SIG-M5 treated with dmso at 0.1 percent for 504 hours (cell line): ENCODE measurements around the gene SLC37A2.
A peak's percentile ranks its signal among the peaks of the same experiment; 100 is the strongest.
"Not testable (repeated sequence)": the region's sequence is repeated elsewhere in the genome, so short reads cannot be mapped to it uniquely, and the experiment has no call there.

Source experiments
- DNase-seq: peaks from one replicate; lab custom pipeline; 2025; ENCODE audit not compliant: unreplicated experiment; lab: John Stamatoyannopoulos, UW

The SLC37A2 gene

GRCh38 chr11:125062931-125063428 lies at the start of gene SLC37A2:
Gene SLC37A2 (plus strand): TSS chr11:125063305. CDS start chr11:125063368, 63 bp downstream.
- DNase-seq = peak; percentile 41

- no peak for DNase-seq
Observed at GRCh38 chr11:125016413-125016812, 46.7 kb upstream of the SLC37A2 start.

- no peak for DNase-seq
Observed at GRCh38 chr11:125020342-125020741, 42.8 kb upstream of the SLC37A2 start.

DNA sequence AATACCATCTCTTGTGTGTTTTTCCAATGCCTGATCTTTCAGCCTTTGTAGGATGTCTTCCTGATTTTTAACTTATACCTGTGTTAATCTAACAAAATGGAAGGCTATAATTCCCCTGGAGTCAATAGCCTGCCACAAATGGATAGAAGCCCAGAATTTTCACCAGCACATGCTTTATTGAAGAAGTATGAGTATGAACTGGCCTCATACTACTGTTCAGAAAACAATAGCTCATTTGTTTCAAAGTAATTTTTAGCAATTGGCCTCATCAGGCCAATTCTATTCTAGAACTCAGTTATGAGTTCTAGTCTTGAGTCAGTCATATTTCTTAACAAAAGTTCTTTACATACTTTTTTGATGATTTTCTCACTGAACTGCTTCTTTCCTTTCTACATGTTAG lies 40.6 kb upstream of the SLC37A2 start:
- no peak for DNase-seq

DNA sequence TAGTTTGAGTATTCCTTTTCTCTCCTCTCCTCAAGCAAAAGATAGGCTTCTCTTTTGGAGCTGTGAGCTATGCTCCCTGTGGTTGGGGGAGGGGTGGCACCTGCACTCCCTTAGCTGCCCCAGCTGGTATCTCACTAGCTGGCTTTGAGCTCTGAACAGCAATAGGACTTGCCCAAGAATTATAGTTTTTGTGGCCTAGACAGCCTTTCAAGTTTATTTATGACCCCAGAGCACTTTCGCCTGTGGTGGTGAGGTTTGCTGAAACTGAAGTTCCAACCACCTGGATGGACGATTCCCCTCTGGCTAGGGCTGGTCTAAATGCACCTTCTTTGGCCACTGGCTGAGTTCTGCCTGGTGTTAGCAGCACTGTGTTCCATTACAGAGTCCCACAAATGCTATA lies 37.1 kb upstream of the SLC37A2 start:
- no peak for DNase-seq

DNA sequence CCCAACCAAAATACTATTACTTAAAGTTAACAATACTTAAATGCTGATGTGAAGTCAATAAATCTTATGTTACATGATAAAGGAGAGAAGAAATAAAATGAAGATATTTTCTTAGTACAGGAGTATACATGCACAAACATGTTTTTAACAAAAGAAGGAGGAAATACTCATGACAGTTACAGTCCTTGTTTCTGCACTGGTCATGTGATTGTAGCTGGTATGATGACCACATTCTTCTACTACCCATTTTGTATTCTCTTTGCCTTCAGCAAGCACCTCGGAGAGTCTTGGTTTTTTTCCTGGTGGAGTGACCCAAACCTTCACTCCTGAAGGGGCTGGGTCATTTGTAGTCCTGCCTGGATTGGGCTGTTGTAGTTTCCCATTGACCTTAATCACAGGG lies 33.7 kb upstream of the SLC37A2 start:
- DNase-seq = not testable (repeated sequence)

GRCh38 chr11:125036933-125037332 lies 26.2 kb upstream of the SLC37A2 start:
- DNase-seq = peak; percentile 14

GRCh38 chr11:125049164-125049792 lies 13.8 kb upstream of the SLC37A2 start:
- DNase-seq = no peak

- no peak for DNase-seq
Observed at GRCh38 chr11:125052047-125052446, 11.1 kb upstream of the SLC37A2 start.

DNA sequence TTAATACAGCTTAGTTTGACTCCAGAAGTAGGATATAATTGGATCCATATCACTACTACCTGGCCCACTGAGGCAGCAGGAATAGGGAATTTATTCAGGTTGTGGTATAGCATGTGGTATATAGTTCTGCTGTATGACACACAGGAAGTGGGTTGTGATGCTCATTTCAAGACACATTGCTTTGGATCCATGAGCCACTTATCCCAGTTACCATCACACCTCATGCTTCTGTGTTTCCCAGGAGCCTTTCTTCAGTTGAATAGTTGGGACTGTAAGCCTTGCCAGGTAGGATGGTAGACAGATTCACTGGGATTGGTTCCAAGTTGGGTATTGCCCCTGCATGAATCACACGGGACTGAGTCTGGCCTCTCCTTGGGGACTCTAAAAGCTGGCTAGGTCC lies 9.9 kb upstream of the SLC37A2 start:
- DNase-seq = no peak

DNA sequence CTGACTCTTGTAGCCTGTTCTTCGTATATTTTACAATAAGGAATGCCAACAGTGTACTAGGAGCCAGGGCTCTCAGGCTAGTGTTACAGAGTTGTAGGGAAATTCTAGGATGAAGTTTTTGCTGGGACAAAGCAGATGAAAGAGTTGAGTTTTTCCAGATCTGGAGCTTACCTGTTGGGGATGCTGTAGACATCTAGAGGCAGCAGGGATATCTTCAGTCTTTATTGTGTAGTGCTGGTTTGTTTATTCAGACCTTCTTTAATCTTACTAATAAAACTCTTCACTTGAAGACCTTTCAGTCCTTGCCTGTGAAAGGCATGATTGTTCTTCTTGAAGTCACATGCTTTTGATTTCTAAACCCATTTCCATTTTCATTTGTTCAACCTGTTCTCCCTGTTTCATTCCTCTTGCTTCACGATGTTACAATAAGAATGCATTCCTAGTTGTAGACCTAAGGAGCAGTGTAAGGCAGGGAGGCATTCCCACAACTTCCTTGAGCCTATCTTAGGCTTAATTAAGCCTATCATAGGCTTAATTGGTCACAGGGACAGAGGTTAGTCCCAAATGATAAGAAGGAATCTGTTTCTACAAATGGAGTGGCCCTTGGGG lies 7.9 kb upstream of the SLC37A2 start:
- no peak for DNase-seq

GRCh38 chr11:125056111-125056510 lies 7.0 kb upstream of the SLC37A2 start:
- not testable (repeated sequence) for DNase-seq

GRCh38 chr11:125056931-125057692 lies 6.0 kb upstream of the SLC37A2 start:
- DNase-seq = no peak

DNA sequence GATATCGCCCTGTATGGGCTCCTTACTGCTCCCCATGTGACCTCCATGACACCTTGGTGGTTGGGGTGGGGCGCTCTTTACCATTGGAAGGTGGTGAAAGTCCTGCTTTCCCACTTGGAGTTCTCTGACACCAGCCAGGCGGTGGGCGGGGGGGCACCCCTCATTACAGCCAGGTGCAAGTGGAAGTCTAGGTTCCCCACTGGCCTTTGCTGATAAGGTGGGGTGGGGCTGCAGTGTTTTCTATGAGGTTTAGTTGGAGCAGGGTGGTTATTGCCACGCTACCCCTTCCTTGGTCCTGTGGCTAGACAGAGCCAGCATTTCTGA lies 5.5 kb upstream of the SLC37A2 start:
- DNase-seq = no peak

DNA sequence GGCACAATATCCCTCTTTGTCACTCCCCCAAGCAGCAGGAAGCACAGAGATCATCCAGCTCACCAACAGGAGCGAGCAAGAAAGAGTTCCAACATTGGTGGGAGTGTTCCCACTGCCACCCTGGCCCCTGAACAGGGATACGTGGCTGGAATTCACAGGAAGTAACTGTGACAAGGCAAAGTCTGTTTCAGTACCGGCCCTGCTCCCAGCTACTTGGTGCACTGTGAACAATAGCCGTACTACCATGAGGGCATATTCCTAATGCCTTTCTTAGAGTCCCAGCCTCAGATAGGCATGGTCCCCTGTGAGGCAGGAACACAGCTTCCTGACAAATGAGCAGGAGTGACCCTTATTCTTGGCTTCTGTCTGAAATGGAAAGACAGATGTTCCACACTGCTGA lies 1.8 kb upstream of the SLC37A2 start:
- DNase-seq = no peak

GRCh38 chr11:125062218-125062930 lies 731 bp upstream of the SLC37A2 start:
- DNase-seq = no peak

DNA sequence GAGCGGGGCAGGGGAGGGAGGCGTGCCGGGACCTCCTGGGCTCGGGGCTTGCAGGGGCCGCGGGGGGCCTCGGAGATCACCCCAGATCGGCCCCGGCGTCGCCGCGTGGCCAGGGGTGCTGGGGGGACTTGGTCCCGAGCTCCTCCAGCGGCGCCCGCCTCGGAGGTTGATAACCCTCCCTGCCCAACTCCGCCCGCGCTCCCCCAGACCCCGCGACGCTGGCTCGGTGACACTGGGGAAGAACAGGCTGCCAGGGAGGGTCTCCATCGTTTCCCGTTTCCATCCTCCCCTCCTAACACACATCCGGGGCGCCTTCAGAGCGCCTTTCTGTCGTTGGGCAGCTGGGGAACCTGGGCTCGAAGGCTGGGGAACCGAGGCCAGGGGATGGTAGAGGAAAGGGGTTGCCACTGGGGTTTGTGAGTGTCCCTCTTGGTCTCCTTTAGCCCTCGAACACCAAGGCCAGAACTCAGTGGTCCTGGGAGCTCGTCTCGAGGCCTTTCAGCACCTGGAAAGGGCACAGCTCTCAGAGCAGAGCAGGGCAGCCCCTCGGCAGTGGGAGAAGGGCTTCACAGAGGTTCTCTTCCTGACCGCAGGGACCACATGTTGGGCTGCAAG lies 431 bp downstream of the SLC37A2 start:
- no peak for DNase-seq

GRCh38 chr11:125064070-125064469 lies 965 bp downstream of the SLC37A2 start:
- no peak for DNase-seq

DNA sequence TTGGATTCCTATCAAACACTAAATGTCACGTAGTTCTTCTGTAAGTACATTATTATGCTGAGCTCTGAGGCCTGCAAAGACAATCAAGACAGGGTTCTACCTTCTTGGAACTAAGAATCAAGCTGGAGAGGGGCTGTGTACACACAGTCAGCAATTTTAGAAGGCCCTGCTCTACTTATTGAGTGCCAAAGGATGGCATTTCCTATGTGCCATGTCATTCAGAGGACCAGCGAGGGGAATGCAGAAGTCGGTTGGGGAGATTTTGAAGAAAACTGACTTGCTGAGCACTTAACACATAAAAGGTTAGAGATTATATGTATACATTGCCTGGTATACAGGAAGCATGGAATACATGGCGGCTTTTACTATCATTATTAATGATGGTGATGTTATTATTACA lies 5.3 kb downstream of the SLC37A2 start:
- no peak for DNase-seq

- no peak for DNase-seq
Observed at GRCh38 chr11:125069008-125069407, 5.9 kb downstream of the SLC37A2 start.

DNA sequence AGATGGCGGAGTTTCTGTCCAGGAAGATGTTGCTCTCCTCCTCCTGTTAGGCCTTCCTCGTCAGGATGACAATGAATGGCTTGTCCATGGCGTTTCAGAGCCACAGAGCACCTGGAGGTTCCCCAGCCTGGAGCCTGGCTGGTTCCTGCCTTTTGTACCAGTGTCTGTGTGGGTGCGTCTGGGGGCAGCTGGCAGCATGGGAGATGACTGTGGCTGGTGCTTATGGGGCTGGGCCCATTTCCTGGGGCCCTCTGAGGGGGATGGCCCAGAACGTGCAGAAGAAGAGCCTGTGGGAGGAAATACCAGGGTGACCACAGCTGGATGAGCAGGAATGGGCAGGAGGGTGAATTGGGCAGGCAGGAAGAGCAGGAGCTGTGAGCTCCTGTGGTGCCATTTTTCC lies 6.7 kb downstream of the SLC37A2 start:
- DNase-seq = no peak
